HepG2 (cell line): ENCODE data around the gene ANXA2. TPM values are rescaled to one million over a fixed set of nuclear protein-coding genes. Genes with fewer than 3 reads are reported as not detected.
A peak's percentile ranks its signal among the peaks of the same experiment; 100 is the strongest.

Source experiments
- ATAC-seq: fragments of 200-7000 bp; cut with Tn5 transposase; 3 replicates; pipeline ENCODE4 v1.9.1; 2020; ENCODE audit warnings: mild to moderate bottlenecking, moderate library complexity
- BruUV-seq: library from RNA; stranded (reverse); fragments of 400-500 nt; replicated peaks from 2 replicates; lab custom pipeline; 2021; lab: Mats Ljungman, UMichigan
- CTCF ChIA-PET: fragments of 300-600 bp; formaldehyde crosslinking; extraction: SDS; loops from one replicate; lab custom pipeline; 2021; ENCODE audit warnings: low total read pairs, inconsistent platforms, low intra/inter-chr PET ratio; lab: Yijun Ruan, JAX
- POLR2A ChIA-PET: fragments of 350-600 bp; sonication (Branson Sonifier 250); formaldehyde crosslinking; loops from one replicate; lab custom pipeline; 2020; ENCODE audit warnings: antibody characterized with exemption, inconsistent platforms; lab: Yijun Ruan, JAX
- DNase-seq: peaks from one replicate; pipeline ENCODE4 v3.0.0-alpha.2; 2015; ENCODE audit warnings: low spot score
- FAIRE-seq: peaks from 3 replicates; lab custom pipeline; 2011; peaks lifted over from hg19 to GRCh38; lab: Jason Lieb, UNC
- H2AFZ ChIP-seq: one replicate; pipeline ENCODE4 v1.6.1; 2011; ENCODE audit warnings: low read length, inconsistent platforms
- H3K27ac ChIP-seq: fragments of 300-600 bp; 3 replicates; pipeline ENCODE4 v1.8.0; 2011; ENCODE audit warnings: mixed run types, mild to moderate bottlenecking, mixed read lengths, low read length, inconsistent platforms; ENCODE audit not compliant: insufficient read depth; ENCODE audit errors: extremely low read length
- H3K27me3 ChIP-seq, 2 experiments: fragments of 200-600 bp in 1 of 2; 2 replicates in 1 of 2; 3 replicates in 1 of 2; pipeline versions ENCODE4 v1.6.0 to v1.8.0; 2011; ENCODE audit warnings: low read length in 2 of 2, mild to moderate bottlenecking in 2 of 2, moderate library complexity in 2 of 2, inconsistent platforms in 1 of 2; ENCODE audit not compliant: insufficient read depth in 2 of 2, control insufficient read depth in 1 of 2
- H3K36me3 ChIP-seq, 2 experiments: fragments of 200-600 bp in 1 of 2; replicated peaks in 1 of 2; 2 replicates in 1 of 2; 3 replicates in 1 of 2; pipeline versions ENCODE4 v1.5.1 to v1.8.0; 2011; ENCODE audit warnings: low read length in 2 of 2, inconsistent platforms in 1 of 2; ENCODE audit not compliant: insufficient read depth in 2 of 2, control insufficient read depth in 1 of 2
- H3K4me1 ChIP-seq: 2 replicates; pipeline ENCODE4 v1.5.1; 2012; ENCODE audit warnings: low read length, inconsistent platforms; ENCODE audit not compliant: insufficient read depth
- H3K4me2 ChIP-seq: 2 replicates; pipeline ENCODE4 v1.6.0; 2011; ENCODE audit warnings: low read depth, low read length, inconsistent platforms
- H3K4me3 ChIP-seq, 3 experiments: fragments of 200-600 bp in 1 of 3; sonication (generic), shearing (Covaris generic) in 1 of 3; replicated peaks in 1 of 3; 2 replicates each; pipeline ENCODE4 v1.5.1; 2011 to 2016; ENCODE audit warnings: low read length in 3 of 3, inconsistent platforms in 2 of 3, low read depth in 2 of 3, mild to moderate bottlenecking in 2 of 3, control low read depth in 1 of 3, mixed read lengths in 1 of 3; ENCODE audit not compliant: insufficient read depth in 1 of 3
- H3K79me2 ChIP-seq: one replicate; pipeline ENCODE4 v1.6.1; 2011; ENCODE audit warnings: low read length, inconsistent platforms; ENCODE audit not compliant: insufficient read depth
- H3K9ac ChIP-seq: 2 replicates; pipeline ENCODE4 v1.6.0; 2011; ENCODE audit warnings: mild to moderate bottlenecking, low read depth, low read length, inconsistent platforms; ENCODE audit not compliant: insufficient read depth
- H3K9me3 ChIP-seq: 2 replicates; pipeline ENCODE4 v1.5.1; 2012; ENCODE audit warnings: mild to moderate bottlenecking, low read length
- H4K20me1 ChIP-seq: 2 replicates; pipeline ENCODE4 v1.6.0; 2011; ENCODE audit warnings: inconsistent platforms, mild to moderate bottlenecking, low read length, moderate library complexity; ENCODE audit not compliant: insufficient read depth
- HNRNPK ChIP-seq: fragments of 200-400 bp; formaldehyde crosslinking; IDR thresholded peaks from 2 replicates; pipeline ENCODE4 v1.6.1; 2018; ENCODE audit warnings: low read length, low read depth, moderate library complexity, mild to moderate bottlenecking; ENCODE audit not compliant: poor library complexity, severe bottlenecking
- HNRNPLL ChIP-seq: fragments of 200-400 bp; formaldehyde crosslinking; IDR thresholded peaks from 2 replicates; pipeline ENCODE4 v1.6.1; 2017; ENCODE audit warnings: mild to moderate bottlenecking, low read depth, low read length; ENCODE audit not compliant: poor library complexity, severe bottlenecking
- HOXA7 ChIP-seq: sonication (generic); formaldehyde crosslinking; IDR thresholded peaks from 2 replicates; pipeline ENCODE4 v1.8.1; 2022; ENCODE audit warnings: mild to moderate bottlenecking, missing genetic modification reagents, moderate library complexity
- MED8 ChIP-seq: sonication (generic); formaldehyde crosslinking; IDR thresholded peaks from 2 replicates; pipeline ENCODE4 v1.8.1; 2023; ENCODE audit warnings: mild to moderate bottlenecking, missing genetic modification reagents; ENCODE audit not compliant: insufficient replicate concordance
- POLR2AphosphoS2 ChIP-seq: IDR thresholded peaks from 2 replicates; pipeline ENCODE4 v1.6.1; 2011; ENCODE audit warnings: low read depth, low read length, improper control_type of control experiment
- SP5 ChIP-seq: IDR thresholded peaks from 2 replicates; pipeline ENCODE4 v1.6.1; 2016; ENCODE audit warnings: low read depth, borderline replicate concordance
- SUZ12 ChIP-seq: fragments of 150-350 bp; IDR thresholded peaks from 2 replicates; pipeline ENCODE4 v1.6.1; 2014; ENCODE audit warnings: low read depth, low read length
- ZIK1 ChIP-seq: sonication (generic); formaldehyde crosslinking; IDR thresholded peaks from 2 replicates; pipeline ENCODE4 v1.5.0; 2020; ENCODE audit warnings: mild to moderate bottlenecking, low read depth, missing genetic modification reagents, borderline replicate concordance
- ZNF260 ChIP-seq: sonication (generic); formaldehyde crosslinking; IDR thresholded peaks from 2 replicates; pipeline ENCODE4 v1.4.0; 2020; ENCODE audit warnings: missing genetic modification reagents, low read depth, mild to moderate bottlenecking, borderline replicate concordance
- ZNF558 ChIP-seq: sonication (generic); formaldehyde crosslinking; IDR thresholded peaks from 2 replicates; pipeline ENCODE4 v1.9.0; 2022; ENCODE audit warnings: mild to moderate bottlenecking, missing genetic modification reagents, borderline replicate concordance
- WGBS: methylation state at CpG from one replicate; pipeline ENCODE4 v1.1.6; 2017; ENCODE audit warnings: low lambda C conversion rate; 5-methylcytosine and 5-hydroxymethylcytosine counted together
- in situ Hi-C: cut with HindIII; loops from 2 replicates; pipeline ENCODE4 v1.10.0; 2017; ENCODE audit warnings: low pct_unique_long_range_greater_than_20kb; ENCODE audit not compliant: extremely low pct_ligation_motif_present
- intact Hi-C: fragments of 100-400 bp; cut with micrococcal nuclease; formaldehyde crosslinking; loops from one replicate; pipeline ENCODE4 v1.10.0; 2022; ENCODE audit not compliant: unreplicated experiment
- polyA plus RNA-seq, 8 experiments: library from polyadenylated mRNA; depleted of rRNA in 3 of 8; stranded (reverse) in 7 of 8; unstranded in 1 of 8; fragments of >200 nt; fragmentation: Illumina TruSeq in 4 of 8; extraction: Trizol in 4 of 8; gene quantifications; 2 replicates each; pipeline versions ENCODE4 v1.2.1 to v1.2.3, GENCODE V29; 2011 to 2016; ENCODE audit warnings: low read depth in 4 of 8, missing spikeins in 1 of 8, mixed read lengths in 1 of 8; ENCODE audit not compliant: insufficient read depth in 1 of 8
- total RNA-seq, 5 experiments: library from RNA; depleted of rRNA; stranded (reverse); fragments of >200 nt; fragmentation: Illumina TruSeq; extraction: Trizol; gene quantifications; 2 replicates each; pipeline ENCODE4 v1.2.3, GENCODE V29; 2016; ENCODE audit warnings: low read depth in 1 of 5
- TF ChIP-seq, protein P1 (sequence below): sonication (generic); formaldehyde crosslinking; IDR thresholded peaks from 2 replicates; pipeline ENCODE4 v1.5.0; 2020; ENCODE audit warnings: missing genetic modification reagents
- TF ChIP-seq, protein P2 (sequence below): sonication (generic); formaldehyde crosslinking; IDR thresholded peaks from 2 replicates; pipeline ENCODE4 v1.4.0; 2020; ENCODE audit warnings: low read depth, mild to moderate bottlenecking, missing genetic modification reagents
- TF ChIP-seq, protein P3 (sequence below): sonication (generic); formaldehyde crosslinking; conservative IDR thresholded peaks from 2 replicates; pipeline ENCODE4 v1.4.0; 2020; ENCODE audit warnings: missing genetic modification reagents

ANXA2 gene
- total and polyA plus RNA-seq, 2 of the 13 experiments (the other 11 are each of a cell fraction or from before 2014, with no cell fraction given), result 196 to 613 TPM

DNA sequence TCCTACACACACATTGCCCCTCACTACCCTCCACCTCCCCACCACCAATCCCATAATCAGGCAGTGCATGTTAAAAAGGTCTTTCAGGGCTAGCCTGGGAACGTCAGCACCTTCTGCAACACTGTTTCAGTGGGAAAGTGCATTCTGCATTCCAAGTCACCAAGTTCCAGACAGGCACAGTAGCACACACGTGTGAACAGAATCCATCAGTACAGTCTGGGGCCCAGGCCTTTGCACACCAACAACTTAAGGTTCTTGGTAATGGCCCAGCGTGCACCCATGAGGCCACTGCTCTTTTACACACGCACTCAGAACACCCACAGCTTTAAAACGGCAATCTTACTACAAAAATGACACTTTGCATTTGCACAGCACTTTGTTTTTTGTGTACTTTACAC lies 1.2 kb downstream of the ANXA2 start:
- BruUV-seq, result no TSS peak
- DNase-seq, result no peak

DNA sequence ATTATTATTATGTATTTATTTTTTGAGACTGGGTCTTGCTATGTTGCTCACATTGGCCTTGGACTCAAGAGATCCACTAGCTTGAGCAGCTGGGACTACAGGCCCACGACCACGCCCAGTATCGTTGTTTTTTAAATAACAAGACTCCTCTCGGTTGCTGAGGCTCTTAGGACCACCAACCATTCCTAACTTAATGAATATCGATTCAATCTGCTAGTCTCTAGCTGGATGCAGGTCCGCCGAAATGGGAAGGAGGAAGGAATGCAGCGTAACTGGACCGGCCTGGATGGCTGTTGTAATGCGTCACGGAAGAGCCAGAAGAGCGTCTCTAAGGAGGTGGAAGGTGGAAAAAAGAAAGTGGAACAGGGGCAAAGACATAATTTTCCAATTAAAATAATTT lies 1.7 kb downstream of the ANXA2 start:
- Histone ChIP-seq H3K27me3 (no peaks in the 10 kb centered on the region), H3K4me3 (no peak overlapping the region), H3K4me1 (peaks cover 91% of the 10 kb centered on the region), H2AFZ (no peak overlapping the region), H3K4me2 (no peak overlapping the region), H3K27ac (peak overlapping the region; percentile 39), H3K9ac (0 out of 2 replicates have a peak overlapping the region, but pooled peaks have one; percentile 14), H3K9me3 (no peaks in the 10 kb centered on the region), H3K36me3 (peaks cover 1 to 12% of the 10 kb centered on the region in 2 experiments; a peak in 4 of 5 replicates), H4K20me1 (no peaks in the 10 kb centered on the region), H3K79me2 (peaks cover 72% of the 10 kb centered on the region)
- no TSS peak for BruUV-seq
- in situ Hi-C loops, result no loop called here
- intact Hi-C loops, result no loop called here
- 98% methylated on average over 12 of the region's 12 CpGs for WGBS
- POLR2A ChIA-PET, result interaction anchor here (6.1 kb wide), 1 partner anchor 22 kb away, joined by 117 read pairs; no protein-coding TSS in a partner anchor
- FAIRE-seq (no peak), DNase-seq (no peak), ATAC-seq (no peak)
- CTCF ChIA-PET, result no interaction called here
- no peak for TF ChIP-seq POLR2AphosphoS2
- no peak for TF ChIP-seq SP5 (CRISPR knock-in tag)
- TF ChIP-seq SUZ12, result no peak
- TF ChIP-seq HOXA7 (CRISPR knock-in tag), result no peak
- no peak for TF ChIP-seq HNRNPLL
- no peak for TF ChIP-seq ZIK1
- no peak for TF ChIP-seq ZNF558 (CRISPR knock-in tag)
- no peak for TF ChIP-seq MED8 (CRISPR knock-in tag)
- no peak for TF ChIP-seq ZNF260 (CRISPR knock-in tag)
- TF ChIP-seq, protein P1, sequence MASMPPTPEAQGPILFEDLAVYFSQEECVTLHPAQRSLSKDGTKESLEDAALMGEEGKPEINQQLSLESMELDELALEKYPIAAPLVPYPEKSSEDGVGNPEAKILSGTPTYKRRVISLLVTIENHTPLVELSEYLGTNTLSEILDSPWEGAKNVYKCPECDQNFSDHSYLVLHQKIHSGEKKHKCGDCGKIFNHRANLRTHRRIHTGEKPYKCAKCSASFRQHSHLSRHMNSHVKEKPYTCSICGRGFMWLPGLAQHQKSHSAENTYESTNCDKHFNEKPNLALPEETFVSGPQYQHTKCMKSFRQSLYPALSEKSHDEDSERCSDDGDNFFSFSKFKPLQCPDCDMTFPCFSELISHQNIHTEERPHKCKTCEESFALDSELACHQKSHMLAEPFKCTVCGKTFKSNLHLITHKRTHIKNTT (CRISPR knock-in tag), result no peak

More for the DNA sequence above, 1.2 kb downstream of the ANXA2 start:
- Histone ChIP-seq H3K9ac (no peak overlapping the region), H3K4me2 (no peak overlapping the region), H3K4me3 (no peak overlapping the region), H4K20me1 (no peaks in the 10 kb centered on the region), H2AFZ (no peak overlapping the region), H3K4me1 (peaks cover 91% of the 10 kb centered on the region), H3K79me2 (peaks cover 71% of the 10 kb centered on the region), H3K9me3 (no peaks in the 10 kb centered on the region), H3K27ac (peak overlapping the region; percentile 39), H3K36me3 (peaks cover 1 to 12% of the 10 kb centered on the region in 2 experiments; a peak in 3 of 5 replicates), H3K27me3 (no peaks in the 10 kb centered on the region)
- ATAC-seq (no peak), FAIRE-seq (no peak)
- ChIA-PET POLR2A (interaction anchor here (6.1 kb wide), 1 partner anchor 22 kb away, joined by 117 read pairs; no protein-coding TSS in a partner anchor), CTCF (no interaction called here)
- intact Hi-C loops (no loop called here), in situ Hi-C loops (no loop called here)
- no peak for TF ChIP-seq HNRNPK
- TF ChIP-seq, protein P2, sequence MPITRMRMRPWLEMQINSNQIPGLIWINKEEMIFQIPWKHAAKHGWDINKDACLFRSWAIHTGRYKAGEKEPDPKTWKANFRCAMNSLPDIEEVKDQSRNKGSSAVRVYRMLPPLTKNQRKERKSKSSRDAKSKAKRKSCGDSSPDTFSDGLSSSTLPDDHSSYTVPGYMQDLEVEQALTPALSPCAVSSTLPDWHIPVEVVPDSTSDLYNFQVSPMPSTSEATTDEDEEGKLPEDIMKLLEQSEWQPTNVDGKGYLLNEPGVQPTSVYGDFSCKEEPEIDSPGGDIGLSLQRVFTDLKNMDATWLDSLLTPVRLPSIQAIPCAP (CRISPR knock-in tag), result no peak
- TF ChIP-seq, protein P3, sequence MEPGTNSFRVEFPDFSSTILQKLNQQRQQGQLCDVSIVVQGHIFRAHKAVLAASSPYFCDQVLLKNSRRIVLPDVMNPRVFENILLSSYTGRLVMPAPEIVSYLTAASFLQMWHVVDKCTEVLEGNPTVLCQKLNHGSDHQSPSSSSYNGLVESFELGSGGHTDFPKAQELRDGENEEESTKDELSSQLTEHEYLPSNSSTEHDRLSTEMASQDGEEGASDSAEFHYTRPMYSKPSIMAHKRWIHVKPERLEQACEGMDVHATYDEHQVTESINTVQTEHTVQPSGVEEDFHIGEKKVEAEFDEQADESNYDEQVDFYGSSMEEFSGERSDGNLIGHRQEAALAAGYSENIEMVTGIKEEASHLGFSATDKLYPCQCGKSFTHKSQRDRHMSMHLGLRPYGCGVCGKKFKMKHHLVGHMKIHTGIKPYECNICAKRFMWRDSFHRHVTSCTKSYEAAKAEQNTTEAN (CRISPR knock-in tag), result peak; percentile 79; the same call in 1 of the 2 replicates
- WGBS, result 85% methylated on average over 5 of the region's 5 CpGs
